ENCODE results near the gene CROCC2. TPM values are rescaled to one million over a fixed set of nuclear protein-coding genes. Genes with fewer than 3 reads are reported as not detected.

CROCC2 gene
- total and polyA plus RNA-seq, 2 of the 13 experiments (the other 11 are each of a cell fraction or from before 2014, with no cell fraction given): not detected

- no peak for TF ChIP-seq ARID3A (IDR thresholded peaks at IDR 0.05; ENCODE audit: low read depth, low read length)
- 0 out of 4 replicates have a peak, but pooled peaks of 1 of the 2 experiments have one; percentile 14 for TF ChIP-seq REST (IDR thresholded peaks at IDR 0.05; ENCODE audit: borderline replicate concordance in 1 of 2, low read depth in 1 of 2, low read length in 2 of 2)
- peak; percentile 56 for TF ChIP-seq ZNF761 (CRISPR knock-in tag; conservative IDR thresholded peaks at IDR 0.05)
- peak; percentile 66; the same call in 1 of the 2 replicates for TF ChIP-seq MYC (CRISPR knock-in tag; IDR thresholded peaks at IDR 0.05; ENCODE audit: borderline replicate concordance)
- no peak for TF ChIP-seq NFE2L2 (IDR thresholded peaks at IDR 0.05; ENCODE audit: low read length)
- peak; percentile 81 for TF ChIP-seq ZNF430 (CRISPR knock-in tag; IDR thresholded peaks at IDR 0.05)
- TF ChIP-seq SKIL (CRISPR knock-in tag; IDR thresholded peaks at IDR 0.05; ENCODE audit: borderline replicate concordance): peak; percentile 86
- TF ChIP-seq ZNF274 (CRISPR knock-in tag; IDR thresholded peaks at IDR 0.05): no peak; the same call in none of the 2 replicates
- peak; percentile 64; the same call in 1 of the 2 replicates for TF ChIP-seq CBX5 (CRISPR knock-in tag; IDR thresholded peaks at IDR 0.05; ENCODE audit: borderline replicate concordance)
- TF ChIP-seq ZNF484 (CRISPR knock-in tag; IDR thresholded peaks at IDR 0.05; ENCODE audit: borderline replicate concordance, low read depth): no peak
- TF ChIP-seq DBP (CRISPR knock-in tag; IDR thresholded peaks at IDR 0.05; ENCODE audit: not compliant biosample characterization): peak; percentile 66
Observed at GRCh38 chr2:240868286-240869108, 37.6 kb upstream of the CROCC2 start, which contains the start of gene AGXT (continued).

Data from HepG2 (cell line).